Forelimb muscle (tissue), 1 donor: ENCODE data around the gene TBL1XR1. TPM values are rescaled to one million over a fixed set of nuclear protein-coding genes. Genes with fewer than 3 reads are reported as not detected.
"Not testable (repeated sequence)": the region's sequence is repeated elsewhere in the genome, so short reads cannot be mapped to it uniquely, and the experiment has no call there.

ENCODE experiments used
- DNase-seq: peaks from one replicate; pipeline ENCODE4 v3.0.0-alpha.2; 2013; ENCODE audit warnings: low read depth
- polyA plus RNA-seq: library from polyadenylated mRNA; unstranded; fragments of 120-200 nt; gene quantifications from one replicate; pipeline ENCODE4 v1.2.1, GENCODE V29; 2013; ENCODE audit not compliant: insufficient read length

TBL1XR1 gene
- polyA plus RNA-seq, 1 donor: 72.0 TPM

- DNase-seq: no peak
These were observed 10.9 kb upstream of the TBL1XR1 start for GRCh38 chr3:177208223-177208622.

GRCh38 chr3:177206936-177207335 is 9.7 kb upstream of the TBL1XR1 start:
- no peak for DNase-seq

GRCh38 chr3:177203689-177204395 is 6.6 kb upstream of the TBL1XR1 start:
- no peak for DNase-seq

GRCh38 chr3:177203016-177203415 is 5.7 kb upstream of the TBL1XR1 start:
- not testable (repeated sequence) for DNase-seq

- DNase-seq: no peak
These were observed 4.6 kb upstream of the TBL1XR1 start for GRCh38 chr3:177201700-177202397.

GRCh38 chr3:177199206-177199760 is 2.0 kb upstream of the TBL1XR1 start:
- no peak for DNase-seq

GRCh38 chr3:177197727-177198460 is 612 bp upstream of the TBL1XR1 start:
- DNase-seq: no peak

GRCh38 chr3:177196456-177197040 is 734 bp downstream of the TBL1XR1 start:
- DNase-seq: no peak

- DNase-seq: no peak
These were observed 1.2 kb downstream of the TBL1XR1 start for GRCh38 chr3:177196008-177196455.

- DNase-seq: no peak
These were observed 1.9 kb downstream of the TBL1XR1 start for GRCh38 chr3:177195242-177195991.

GRCh38 chr3:177194299-177194698 is 3.0 kb downstream of the TBL1XR1 start:
- no peak for DNase-seq

- DNase-seq: no peak
These were observed 3.5 kb downstream of the TBL1XR1 start for GRCh38 chr3:177193688-177194268.

GRCh38 chr3:177193275-177193674 is 4.0 kb downstream of the TBL1XR1 start:
- not testable (repeated sequence) for DNase-seq

- DNase-seq: no peak
These were observed 6.3 kb downstream of the TBL1XR1 start for GRCh38 chr3:177190756-177191681.

GRCh38 chr3:177190184-177190583 is 7.1 kb downstream of the TBL1XR1 start:
- not testable (repeated sequence) for DNase-seq

- not testable (repeated sequence) for DNase-seq
These were observed 9.0 kb downstream of the TBL1XR1 start for GRCh38 chr3:177188325-177188724.

GRCh38 chr3:177186306-177186705 is 11.0 kb downstream of the TBL1XR1 start:
- no peak for DNase-seq

- no peak for DNase-seq
These were observed 12.2 kb downstream of the TBL1XR1 start for GRCh38 chr3:177185035-177185574.

GRCh38 chr3:177184602-177185001 is 12.7 kb downstream of the TBL1XR1 start:
- DNase-seq: not testable (repeated sequence)
